Medulla oblongata (tissue), 1 donor: ENCODE measurements around the gene TRIO.

Source experiments
- DNase-seq: peaks from one replicate; pipeline ENCODE4 v3.0.0-alpha.2; 2015; ENCODE audit errors: extremely low spot score

The TRIO gene

GRCh38 chr5:14505310-14506139 lies 362.4 kb downstream of the TRIO start:
- no peak for DNase-seq

- DNase-seq, result no peak
Observed at GRCh38 chr5:14506140-14506538, 363.0 kb downstream of the TRIO start.

- DNase-seq, result no peak
Observed at GRCh38 chr5:14506661-14507060, 363.5 kb downstream of the TRIO start.

- DNase-seq, result no peak
Observed at GRCh38 chr5:14507156-14507941, 364.2 kb downstream of the TRIO start.

- no peak for DNase-seq
Observed at GRCh38 chr5:14508046-14508445, 364.9 kb downstream of the TRIO start.

- no peak for DNase-seq
Observed at GRCh38 chr5:14509556-14509955, 366.4 kb downstream of the TRIO start.

- no peak for DNase-seq
Observed at GRCh38 chr5:14510156-14510734, 367.1 kb downstream of the TRIO start.

GRCh38 chr5:14510880-14511279 lies 367.7 kb downstream of the TRIO start:
- no peak for DNase-seq

- DNase-seq, result no peak
Observed at GRCh38 chr5:14512574-14512973, 369.4 kb downstream of the TRIO start.

GRCh38 chr5:14513266-14513665 lies 370.1 kb downstream of the TRIO start:
- no peak for DNase-seq

- no peak for DNase-seq
Observed at GRCh38 chr5:14516901-14517300, 373.8 kb downstream of the TRIO start.

- DNase-seq, result no peak
Observed at GRCh38 chr5:14518638-14519037, 375.5 kb downstream of the TRIO start.

GRCh38 chr5:14521748-14522147 lies 378.6 kb downstream of the TRIO start:
- DNase-seq, result peak; percentile 55

- no peak for DNase-seq
Observed at GRCh38 chr5:14522721-14523120, 379.6 kb downstream of the TRIO start.

GRCh38 chr5:14523243-14524034 lies 380.3 kb downstream of the TRIO start:
- DNase-seq, result no peak

GRCh38 chr5:14525397-14525796 lies 382.3 kb downstream of the TRIO start:
- no peak for DNase-seq

- no peak for DNase-seq
Observed at GRCh38 chr5:14526493-14526892, 383.4 kb downstream of the TRIO start.

- no peak for DNase-seq
Observed at GRCh38 chr5:14528115-14528514, 385.0 kb downstream of the TRIO start.

GRCh38 chr5:14528926-14529325 lies 385.8 kb downstream of the TRIO start:
- DNase-seq, result no peak

GRCh38 chr5:14531668-14532067 lies 388.5 kb downstream of the TRIO start:
- DNase-seq, result no peak

- no peak for DNase-seq
Observed at GRCh38 chr5:14532180-14532579, 389.0 kb downstream of the TRIO start.

GRCh38 chr5:14534773-14535172 lies 391.6 kb downstream of the TRIO start:
- peak; percentile 10 for DNase-seq
